Fibroblast of villous mesenchyme (primary cell): Measurements from ENCODE around the gene G2E3. TPM values are rescaled to one million over a fixed set of nuclear protein-coding genes. Genes with fewer than 3 reads are reported as not detected.
"Not testable (repeated sequence)": the region's sequence is repeated elsewhere in the genome, so short reads cannot be mapped to it uniquely, and the experiment has no call there.

Experiments
- DNase-seq: peaks from one replicate; pipeline ENCODE4 v3.0.0-alpha.2; 2010; ENCODE audit warnings: low read depth
- H3K4me3 ChIP-seq: 2 replicates; pipeline ENCODE4 v1.5.1; 2011; ENCODE audit warnings: low read depth, mild to moderate bottlenecking, low read length
- total RNA-seq: library from RNA; depleted of rRNA; stranded (reverse); fragments of >200 nt; gene quantifications from 2 replicates; pipeline ENCODE4 v1.2.3, GENCODE V29; 2012
- TF ChIP-seq, protein P1 (sequence below): IDR thresholded peaks from 2 replicates; pipeline ENCODE4 v1.5.1; 2012; ENCODE audit warnings: low read depth, mild to moderate bottlenecking, low read length; ENCODE audit not compliant: insufficient read depth

Gene G2E3
- total RNA-seq, 1 donor, result 38.4 TPM

DNA sequence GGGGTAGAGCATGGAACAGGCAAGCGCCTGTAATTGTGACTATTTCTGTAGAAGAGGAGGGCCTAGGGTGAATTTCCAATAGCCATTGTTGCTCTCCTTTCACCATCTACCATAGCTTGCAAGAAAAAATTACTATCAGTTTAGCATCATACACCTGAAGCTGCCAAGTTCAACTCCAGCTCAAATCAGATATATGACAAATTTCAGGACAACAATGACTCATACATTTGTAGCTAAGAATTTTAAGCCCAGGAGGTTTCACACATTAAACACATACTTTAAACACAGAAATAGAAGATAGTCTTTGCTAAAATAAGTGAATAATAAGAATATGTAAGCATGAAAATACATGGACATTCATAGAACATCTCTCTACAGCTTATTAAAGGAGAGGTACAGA is 17.6 kb upstream of the G2E3 start:
- TF ChIP-seq, protein P1, sequence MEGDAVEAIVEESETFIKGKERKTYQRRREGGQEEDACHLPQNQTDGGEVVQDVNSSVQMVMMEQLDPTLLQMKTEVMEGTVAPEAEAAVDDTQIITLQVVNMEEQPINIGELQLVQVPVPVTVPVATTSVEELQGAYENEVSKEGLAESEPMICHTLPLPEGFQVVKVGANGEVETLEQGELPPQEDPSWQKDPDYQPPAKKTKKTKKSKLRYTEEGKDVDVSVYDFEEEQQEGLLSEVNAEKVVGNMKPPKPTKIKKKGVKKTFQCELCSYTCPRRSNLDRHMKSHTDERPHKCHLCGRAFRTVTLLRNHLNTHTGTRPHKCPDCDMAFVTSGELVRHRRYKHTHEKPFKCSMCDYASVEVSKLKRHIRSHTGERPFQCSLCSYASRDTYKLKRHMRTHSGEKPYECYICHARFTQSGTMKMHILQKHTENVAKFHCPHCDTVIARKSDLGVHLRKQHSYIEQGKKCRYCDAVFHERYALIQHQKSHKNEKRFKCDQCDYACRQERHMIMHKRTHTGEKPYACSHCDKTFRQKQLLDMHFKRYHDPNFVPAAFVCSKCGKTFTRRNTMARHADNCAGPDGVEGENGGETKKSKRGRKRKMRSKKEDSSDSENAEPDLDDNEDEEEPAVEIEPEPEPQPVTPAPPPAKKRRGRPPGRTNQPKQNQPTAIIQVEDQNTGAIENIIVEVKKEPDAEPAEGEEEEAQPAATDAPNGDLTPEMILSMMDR, result no peak
- no peak for DNase-seq
- no peak overlapping the region for H3K4me3 ChIP-seq

DNA sequence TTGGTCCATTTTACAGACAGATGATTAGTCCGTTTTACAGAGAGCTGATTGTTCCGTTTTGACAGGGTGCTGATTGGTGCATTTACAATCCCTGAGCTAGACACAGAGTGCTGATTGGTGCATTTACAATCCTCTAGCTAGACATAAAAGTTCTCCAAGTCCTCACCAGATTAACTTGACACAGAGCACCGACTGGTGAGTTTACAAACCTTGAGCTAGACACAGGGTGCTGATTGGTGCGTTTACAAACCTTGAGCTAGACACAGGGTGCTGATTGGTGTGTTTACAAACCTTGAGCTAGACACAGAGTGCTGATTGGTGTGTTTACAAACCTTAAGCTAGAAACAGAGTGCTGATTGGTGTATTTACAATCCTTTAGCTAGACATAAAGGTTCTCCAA is 12.2 kb upstream of the G2E3 start:
- not testable (repeated sequence) for H3K4me3 ChIP-seq, DNase-seq

DNA sequence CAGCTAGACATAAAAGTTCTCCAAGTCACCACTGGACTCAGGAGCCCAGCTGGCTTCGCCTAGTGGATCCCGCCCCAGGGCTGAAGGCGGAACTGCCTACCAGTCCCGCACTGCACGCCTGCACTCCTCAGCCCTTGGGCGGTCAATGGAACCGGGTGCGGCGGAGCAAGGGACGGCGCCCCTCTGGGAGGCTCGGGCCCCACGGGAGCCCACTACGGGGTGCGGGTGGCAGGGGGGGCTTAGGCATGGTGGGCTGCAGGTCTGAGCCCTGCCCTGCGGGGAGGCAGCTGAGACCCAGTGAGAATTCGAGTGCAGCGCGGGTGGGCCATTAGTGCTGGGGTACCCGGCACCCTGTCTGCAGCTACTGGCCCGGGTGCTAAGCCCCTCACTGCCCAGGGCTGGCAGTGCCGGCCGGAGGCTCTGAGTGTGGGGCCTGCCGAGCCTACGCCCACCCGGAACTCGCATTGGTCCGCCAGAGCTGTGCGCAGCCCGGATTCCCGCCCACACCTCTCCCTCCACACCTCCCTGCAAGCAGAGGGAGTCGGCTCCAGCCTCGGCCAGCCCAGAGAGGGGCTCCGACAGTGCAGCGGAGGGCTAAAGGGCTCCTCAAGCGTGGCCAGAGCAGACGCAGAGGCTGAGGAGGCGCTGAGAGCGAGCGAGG is 11.4 kb upstream of the G2E3 start:
- DNase-seq, result no peak
- no peak overlapping the region for H3K4me3 ChIP-seq
- TF ChIP-seq, protein P1, result no peak

DNA sequence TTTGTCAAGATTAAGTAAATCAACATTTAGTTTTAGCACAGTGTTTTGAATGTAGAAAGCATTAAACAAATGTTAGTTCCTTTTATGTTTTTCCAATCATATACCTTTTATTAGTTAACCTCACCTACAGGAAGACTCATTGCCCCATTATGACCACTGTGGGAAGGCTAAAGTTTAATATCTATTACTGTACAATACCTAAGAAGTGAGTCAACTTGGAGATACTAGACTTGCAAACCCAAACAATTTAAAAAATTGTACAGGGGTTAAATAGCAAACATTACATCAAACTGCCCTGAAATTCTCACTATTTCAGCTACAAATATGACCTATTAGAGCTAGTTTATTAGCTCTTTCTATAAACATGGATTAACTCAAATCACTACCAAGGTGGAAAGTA is 8.6 kb upstream of the G2E3 start:
- H3K4me3 ChIP-seq, result no peak overlapping the region
- peak; percentile 32 for DNase-seq
- TF ChIP-seq, protein P1, result no peak

DNA sequence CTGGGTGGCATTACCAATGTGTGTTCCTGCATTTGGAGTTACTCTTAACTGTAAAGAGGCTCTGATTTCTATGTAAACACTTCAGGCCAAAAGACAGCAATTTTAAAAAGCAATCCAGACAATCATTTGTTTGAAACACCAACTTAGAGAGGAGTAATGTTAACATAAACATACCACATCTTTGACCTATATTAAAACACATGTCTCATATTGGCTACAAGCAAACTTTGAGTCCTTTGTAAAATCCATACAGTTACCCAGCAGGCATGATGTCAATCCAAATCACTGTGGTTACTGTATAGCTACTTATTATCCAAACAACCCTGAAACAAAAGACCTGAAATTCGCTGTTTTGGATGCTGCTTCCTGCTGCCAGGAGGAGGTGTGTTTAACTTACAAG is 7.5 kb upstream of the G2E3 start:
- TF ChIP-seq, protein P1, result no peak
- DNase-seq, result no peak
- no peak overlapping the region for H3K4me3 ChIP-seq

DNA sequence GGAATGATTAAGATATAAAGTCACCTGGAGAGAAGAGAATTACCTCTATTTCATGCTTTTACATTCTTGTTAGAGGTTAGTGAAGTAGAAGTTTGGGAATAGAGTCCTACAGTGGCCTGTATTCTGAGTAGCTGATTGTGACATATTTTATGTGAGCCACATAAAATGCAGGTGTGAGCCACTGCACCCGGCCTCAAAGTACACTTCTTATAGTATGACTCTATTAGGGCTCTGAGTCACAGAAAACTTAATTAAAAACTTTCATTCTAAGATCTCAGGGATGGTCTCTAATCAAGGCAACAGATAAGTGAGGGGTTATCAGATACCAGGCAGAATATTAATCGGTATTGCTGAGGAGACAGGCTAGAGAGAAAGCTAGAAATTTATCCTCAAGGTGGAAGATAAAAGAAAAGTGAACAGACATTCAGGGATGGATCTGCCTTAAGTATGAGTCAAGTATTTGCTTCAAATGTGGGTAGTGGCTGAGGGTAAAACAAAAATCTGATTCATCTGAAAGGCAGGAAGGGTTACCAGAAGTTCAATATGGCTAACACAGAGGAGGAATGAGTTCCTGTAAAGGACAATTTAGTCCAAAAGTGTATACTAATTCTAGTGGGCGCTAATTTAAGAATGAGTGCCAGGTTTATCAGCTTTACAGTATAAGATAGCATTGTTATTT is 5.5 kb upstream of the G2E3 start:
- H3K4me3 ChIP-seq, result no peak overlapping the region
- TF ChIP-seq, protein P1, result no peak
- DNase-seq, result peak; percentile 30

DNA sequence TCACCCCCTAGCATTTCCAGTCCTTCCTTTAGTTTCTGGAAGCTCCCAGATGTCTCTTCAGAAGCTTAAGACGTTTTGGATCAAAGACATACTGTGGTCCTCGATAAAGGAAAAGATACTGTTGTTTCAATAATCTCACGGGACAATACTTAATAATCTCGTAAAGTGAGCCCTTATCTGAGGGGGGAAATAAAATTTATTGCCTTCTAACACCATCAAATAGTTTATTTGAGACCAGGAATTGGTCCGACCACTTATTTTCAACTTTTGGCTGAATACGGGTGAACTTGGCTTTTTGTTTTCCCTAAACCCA is 640 bp upstream of the G2E3 start:
- TF ChIP-seq, protein P1, result no peak
- H3K4me3 ChIP-seq, result peak overlapping the region; percentile 87
- no peak for DNase-seq
